ENCODE results near the gene IFNA6.
A peak's percentile ranks its signal among the peaks of the same experiment; 100 is the strongest.

IFNA6 gene

DNA sequence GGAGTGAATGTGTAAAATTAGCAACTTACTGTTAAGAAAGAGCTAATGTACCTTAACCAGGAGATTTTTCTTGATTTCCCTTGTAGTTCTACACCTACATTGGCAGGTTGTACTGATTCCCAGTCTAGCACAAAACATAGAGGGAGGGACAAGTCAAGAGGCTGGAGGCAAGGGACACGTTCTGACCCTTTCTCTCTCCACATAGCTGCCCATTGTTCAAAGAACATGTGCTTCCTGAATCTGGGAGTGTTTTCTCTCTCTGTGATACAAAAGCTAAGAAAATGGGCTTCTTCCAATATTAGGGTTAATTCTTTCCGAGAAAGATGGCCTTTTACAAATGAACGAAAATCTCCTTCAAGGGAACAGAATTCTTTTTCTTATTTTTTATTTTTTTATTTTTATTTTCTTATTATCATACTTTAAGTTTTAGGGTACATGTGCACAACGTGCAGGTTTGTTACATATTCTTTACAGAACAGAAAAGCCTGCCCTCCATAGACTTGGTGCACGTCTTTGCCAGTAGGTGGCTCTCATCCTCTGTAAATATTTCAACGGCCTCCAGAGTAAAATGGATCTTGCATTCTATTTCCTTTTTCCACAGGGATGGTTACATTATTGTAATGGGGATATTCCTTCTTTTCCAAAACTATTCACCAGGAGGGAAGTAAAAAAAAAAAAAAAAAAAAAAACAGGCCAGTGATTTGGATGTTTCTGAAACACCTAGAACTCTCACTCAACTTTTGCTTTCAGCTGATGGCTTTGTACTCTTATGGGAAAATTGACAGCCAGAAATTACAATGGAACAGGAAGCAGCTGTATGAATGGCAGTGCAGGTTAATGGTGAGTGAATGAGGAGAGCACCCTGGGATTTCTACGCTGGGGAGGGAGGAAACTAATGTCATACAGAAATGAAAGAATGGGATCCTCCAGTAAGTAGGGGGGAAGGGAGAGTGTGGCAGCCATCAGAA lies 32.4 kb downstream of the IFNA6 start:
- peaks cover 7% of the 10 kb centered on the region for H3K36me3 ChIP-seq (ENCODE audit: control insufficient read depth, low read length)
- no peaks in the 10 kb centered on the region for H3K9me3 ChIP-seq (ENCODE audit: control insufficient read depth, insufficient read depth, low read length)
- peaks cover 8% of the 10 kb centered on the region; the same call in 1 of the 2 replicates for H3K27me3 ChIP-seq (ENCODE audit: control insufficient read depth, low read length)
- H3K4me1 ChIP-seq (ENCODE audit: control insufficient read depth, low read length): no peaks in the 10 kb centered on the region
- no peak overlapping the region for H3K4me3 ChIP-seq (ENCODE audit: low read length)
- no peaks in the 10 kb centered on the region for H4K20me1 ChIP-seq (ENCODE audit: control insufficient read depth, insufficient read depth, low read depth, low read length)
- TF ChIP-seq, protein P1, sequence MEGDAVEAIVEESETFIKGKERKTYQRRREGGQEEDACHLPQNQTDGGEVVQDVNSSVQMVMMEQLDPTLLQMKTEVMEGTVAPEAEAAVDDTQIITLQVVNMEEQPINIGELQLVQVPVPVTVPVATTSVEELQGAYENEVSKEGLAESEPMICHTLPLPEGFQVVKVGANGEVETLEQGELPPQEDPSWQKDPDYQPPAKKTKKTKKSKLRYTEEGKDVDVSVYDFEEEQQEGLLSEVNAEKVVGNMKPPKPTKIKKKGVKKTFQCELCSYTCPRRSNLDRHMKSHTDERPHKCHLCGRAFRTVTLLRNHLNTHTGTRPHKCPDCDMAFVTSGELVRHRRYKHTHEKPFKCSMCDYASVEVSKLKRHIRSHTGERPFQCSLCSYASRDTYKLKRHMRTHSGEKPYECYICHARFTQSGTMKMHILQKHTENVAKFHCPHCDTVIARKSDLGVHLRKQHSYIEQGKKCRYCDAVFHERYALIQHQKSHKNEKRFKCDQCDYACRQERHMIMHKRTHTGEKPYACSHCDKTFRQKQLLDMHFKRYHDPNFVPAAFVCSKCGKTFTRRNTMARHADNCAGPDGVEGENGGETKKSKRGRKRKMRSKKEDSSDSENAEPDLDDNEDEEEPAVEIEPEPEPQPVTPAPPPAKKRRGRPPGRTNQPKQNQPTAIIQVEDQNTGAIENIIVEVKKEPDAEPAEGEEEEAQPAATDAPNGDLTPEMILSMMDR (IDR thresholded peaks at IDR 0.05; ENCODE audit: low read depth, low read length, poor library complexity, severe bottlenecking): peak; percentile 58
- no peak for TF ChIP-seq EZH2phosphoT487 (IDR thresholded peaks at IDR 0.05; ENCODE audit: borderline replicate concordance, low read length)
- H3F3A ChIP-seq (ENCODE audit: control insufficient read depth, insufficient read depth): no peaks in the 10 kb centered on the region
- no peaks in the 10 kb centered on the region for H3K9me2 ChIP-seq (replicated peaks; ENCODE audit: control insufficient read depth, low read length)
- H3K4me2 ChIP-seq (ENCODE audit: low read length): no peak overlapping the region
- H3K79me2 ChIP-seq (ENCODE audit: control insufficient read depth, low read length): no peaks in the 10 kb centered on the region
- H3K27ac ChIP-seq (ENCODE audit: low read depth, low read length): no peak overlapping the region

DNA sequence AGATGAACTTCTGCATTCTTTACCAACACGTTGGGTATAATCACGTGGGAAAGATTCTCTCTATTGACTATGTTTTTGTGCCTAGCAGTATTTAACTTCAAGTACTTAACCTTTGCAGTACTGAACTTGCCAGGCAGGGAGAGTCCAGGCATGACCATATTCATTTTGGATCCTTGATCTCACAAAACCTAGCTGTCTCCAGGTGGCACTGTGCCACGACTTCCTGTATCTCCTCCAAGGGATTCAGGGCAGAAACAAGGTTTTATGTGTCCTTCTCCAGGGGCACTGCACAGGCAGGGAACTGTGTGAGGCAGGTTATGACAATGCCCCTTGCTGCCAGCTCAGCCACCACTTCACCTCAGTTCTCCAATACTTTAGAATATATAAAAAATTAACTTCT lies 33.8 kb downstream of the IFNA6 start:
- Histone ChIP-seq H3K9me3 (ENCODE audit: control insufficient read depth, insufficient read depth, low read length) (no peaks in the 10 kb centered on the region), H3K9me2 (replicated peaks; ENCODE audit: control insufficient read depth, low read length) (no peaks in the 10 kb centered on the region), H3K4me1 (ENCODE audit: control insufficient read depth, low read length) (no peaks in the 10 kb centered on the region), H3F3A (ENCODE audit: control insufficient read depth, insufficient read depth) (no peaks in the 10 kb centered on the region), H3K27ac (ENCODE audit: low read depth, low read length) (no peak overlapping the region), H3K4me3 (ENCODE audit: low read length) (no peak overlapping the region), H3K79me2 (ENCODE audit: control insufficient read depth, low read length) (no peaks in the 10 kb centered on the region), H4K20me1 (ENCODE audit: control insufficient read depth, insufficient read depth, low read depth, low read length) (no peaks in the 10 kb centered on the region), H3K4me2 (ENCODE audit: low read length) (no peak overlapping the region), H3K27me3 (ENCODE audit: control insufficient read depth, low read length) (peaks cover 8% of the 10 kb centered on the region; the same call in 1 of the 2 replicates), H3K36me3 (ENCODE audit: control insufficient read depth, low read length) (no peaks in the 10 kb centered on the region)
- TF ChIP-seq, protein P1 (IDR thresholded peaks at IDR 0.05; ENCODE audit: low read depth, low read length, poor library complexity, severe bottlenecking): no peak
- no peak for TF ChIP-seq EZH2phosphoT487 (IDR thresholded peaks at IDR 0.05; ENCODE audit: borderline replicate concordance, low read length)

DNA sequence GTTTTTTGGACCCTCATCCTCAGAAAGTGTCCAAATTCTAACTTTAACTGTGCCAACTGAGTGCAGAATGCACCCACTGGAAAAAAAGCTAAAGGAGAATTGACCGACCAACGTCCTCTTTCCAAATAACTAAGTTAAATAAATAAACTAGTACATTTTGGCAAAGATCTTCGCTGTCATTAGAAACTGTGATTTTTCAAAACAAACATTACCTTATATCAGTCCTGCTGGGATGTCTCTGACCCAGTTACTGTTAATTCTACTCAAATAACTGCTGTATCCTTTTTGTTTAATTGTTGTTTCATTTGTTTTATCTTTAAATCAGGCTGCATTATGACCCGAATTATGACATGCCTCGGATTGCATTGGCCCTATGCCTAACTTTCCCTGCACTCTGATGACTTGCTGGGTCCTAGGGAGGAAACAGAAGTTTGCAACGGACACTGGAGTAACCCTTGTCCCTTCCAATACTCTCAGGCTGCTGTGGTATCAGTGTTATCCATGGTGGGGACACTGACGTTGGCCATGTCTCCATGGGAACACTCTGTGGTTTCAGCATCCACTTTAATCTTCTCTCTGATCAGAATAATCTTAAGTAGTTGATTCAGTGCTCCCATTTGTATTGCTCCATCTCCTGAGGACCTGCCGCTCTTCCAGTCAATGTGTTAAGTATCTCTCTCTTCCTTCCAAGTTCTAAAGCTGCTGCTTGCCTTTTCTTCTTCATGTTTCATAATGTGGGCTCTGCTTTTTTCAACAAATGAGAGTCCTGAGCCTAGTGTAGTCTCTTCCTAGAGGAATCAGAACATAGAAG lies 34.5 kb downstream of the IFNA6 start:
- Histone ChIP-seq H3K27ac (ENCODE audit: low read depth, low read length) (no peak overlapping the region), H3K4me3 (ENCODE audit: low read length) (no peak overlapping the region), H3K9me3 (ENCODE audit: control insufficient read depth, insufficient read depth, low read length) (no peaks in the 10 kb centered on the region), H3K4me1 (ENCODE audit: control insufficient read depth, low read length) (no peaks in the 10 kb centered on the region), H3K79me2 (ENCODE audit: control insufficient read depth, low read length) (no peaks in the 10 kb centered on the region), H4K20me1 (ENCODE audit: control insufficient read depth, insufficient read depth, low read depth, low read length) (no peaks in the 10 kb centered on the region), H3K4me2 (ENCODE audit: low read length) (no peak overlapping the region), H3K36me3 (ENCODE audit: control insufficient read depth, low read length) (no peaks in the 10 kb centered on the region), H3K27me3 (ENCODE audit: control insufficient read depth, low read length) (peaks cover 8% of the 10 kb centered on the region; the same call in 1 of the 2 replicates), H3F3A (ENCODE audit: control insufficient read depth, insufficient read depth) (no peaks in the 10 kb centered on the region), H3K9me2 (replicated peaks; ENCODE audit: control insufficient read depth, low read length) (no peaks in the 10 kb centered on the region)
- no peak for TF ChIP-seq EZH2phosphoT487 (IDR thresholded peaks at IDR 0.05; ENCODE audit: borderline replicate concordance, low read length)

All from DOHH2 (cell line).